HCT116 (cell line): ENCODE data around the gene OVOL3. TPM values are rescaled to one million over a fixed set of nuclear protein-coding genes. Genes with fewer than 3 reads are reported as not detected.

Experiments used
- ATAC-seq: fragments of 200-7000 bp; cut with Tn5 transposase; 2 replicates; pipeline ENCODE4 v1.9.1; 2020; ENCODE audit warnings: mild to moderate bottlenecking, moderate library complexity
- BruUV-seq: library from RNA; stranded (reverse); fragments of 400-500 nt; replicated peaks from 2 replicates; lab custom pipeline; 2021; lab: Mats Ljungman, UMichigan
- CTCF ChIA-PET: fragments of 300-600 bp; sonication (Branson Sonifier 250); formaldehyde crosslinking; loops from one replicate; lab custom pipeline; 2021; ENCODE audit warnings: antibody characterized with exemption; lab: Charles Lee
- POLR2A ChIA-PET: fragments of 300-600, 350-600 bp; sonication (Branson Sonifier 250); formaldehyde crosslinking; loops from one replicate; lab custom pipeline; 2021; ENCODE audit warnings: antibody characterized with exemption; lab: Charles Lee
- RAD21 ChIA-PET, 2 experiments: fragments of 300-600 bp; sonication (Branson Sonifier 250); formaldehyde crosslinking; loops; one replicate each; lab custom pipeline; 2023; ENCODE audit warnings: low total read pairs in 2 of 2; ENCODE audit not compliant: uncharacterized antibody in 2 of 2, unreplicated experiment in 2 of 2, low non-redundant PET in 1 of 2; lab: Charles Lee
- DNase-seq: peaks from one replicate; pipeline ENCODE4 v3.0.0-alpha.2; 2010; ENCODE audit warnings: low read depth, low spot score
- H2AFZ ChIP-seq: fragments of 200-600 bp; shearing (Covaris generic), sonication (generic); 2 replicates; pipeline ENCODE4 v1.6.1; 2017; ENCODE audit warnings: low read depth, mixed run types, mixed read lengths, antibody characterized with exemption, low read length; ENCODE audit not compliant: poor library complexity, severe bottlenecking
- H3K27ac ChIP-seq: 2 replicates; pipeline ENCODE4 v1.5.1; 2012; ENCODE audit warnings: low read depth, low read length
- H3K27me3 ChIP-seq: fragments of 200-600 bp; sonication (generic); 2 replicates; pipeline ENCODE4 v1.6.1; 2016; ENCODE audit warnings: mixed run types, low read length, mixed read lengths; ENCODE audit not compliant: insufficient read depth
- H3K36me3 ChIP-seq, 2 experiments: fragments of 200-500 bp in 1 of 2; fragments of 200-600 bp in 1 of 2; sonication (Bioruptor generic) in 1 of 2; sonication (generic) in 1 of 2; 2 replicates each; pipeline versions ENCODE4 v1.5.1 to v1.6.1; 2014 to 2016; ENCODE audit warnings: low read length in 2 of 2, inconsistent platforms in 1 of 2, mixed read lengths in 1 of 2, mixed run types in 1 of 2; ENCODE audit not compliant: insufficient read depth in 2 of 2, control insufficient read depth in 1 of 2
- H3K4me1 ChIP-seq, 2 experiments: fragments of 200-600 bp in 1 of 2; sonication (generic) in 1 of 2; 2 replicates each; pipeline versions ENCODE4 v1.5.1 to v1.6.1; 2012 to 2017; ENCODE audit warnings: low read length in 2 of 2, inconsistent platforms in 1 of 2, mild to moderate bottlenecking in 1 of 2, mixed read lengths in 1 of 2, mixed run types in 1 of 2, moderate library complexity in 1 of 2; ENCODE audit not compliant: insufficient read depth in 2 of 2, control insufficient read depth in 1 of 2
- H3K4me2 ChIP-seq: fragments of 200-600 bp; sonication (generic); 2 replicates; pipeline ENCODE4 v1.6.1; 2017; ENCODE audit warnings: mixed run types, low read length, mixed read lengths
- H3K4me3 ChIP-seq, 2 experiments: fragments of 200-600 bp in 1 of 2; sonication (generic) in 1 of 2; replicated peaks in 1 of 2; 2 replicates each; pipeline ENCODE4 v1.5.1; 2011 to 2016; ENCODE audit warnings: low read length in 2 of 2, control low read depth in 1 of 2, low read depth in 1 of 2, mild to moderate bottlenecking in 1 of 2, mixed read lengths in 1 of 2, mixed run types in 1 of 2
- H3K79me2 ChIP-seq: fragments of 200-600 bp; sonication (generic); 2 replicates; pipeline ENCODE4 v1.6.1; 2017; ENCODE audit warnings: mild to moderate bottlenecking, mixed run types, low read length, moderate library complexity, mixed read lengths; ENCODE audit not compliant: insufficient read depth
- H3K9ac ChIP-seq: fragments of 200-600 bp; sonication (generic); 2 replicates; pipeline ENCODE4 v1.6.1; 2016; ENCODE audit warnings: low read length, mixed read lengths
- H3K9me2 ChIP-seq: fragments of 200-600 bp; sonication (generic), shearing (Covaris generic); 2 replicates; pipeline ENCODE4 v1.6.1; 2017; ENCODE audit warnings: mixed run types, mild to moderate bottlenecking, moderate library complexity; ENCODE audit not compliant: insufficient read depth
- H3K9me3 ChIP-seq, 2 experiments: fragments of 200-500 bp in 1 of 2; fragments of 200-600 bp in 1 of 2; sonication (Bioruptor generic) in 1 of 2; sonication (generic) in 1 of 2; 2 replicates each; pipeline ENCODE4 v1.6.1; 2014 to 2017; ENCODE audit warnings: low read length in 2 of 2, mixed read lengths in 2 of 2, inconsistent platforms in 1 of 2, low read depth in 1 of 2, mild to moderate bottlenecking in 1 of 2, mixed run types in 1 of 2, moderate library complexity in 1 of 2; ENCODE audit not compliant: control insufficient read depth in 1 of 2, insufficient read depth in 1 of 2
- H4K20me1 ChIP-seq: fragments of 200-600 bp; sonication (generic), shearing (Covaris generic); 2 replicates; pipeline ENCODE4 v1.6.1; 2017; ENCODE audit warnings: mixed run types, mild to moderate bottlenecking, moderate library complexity; ENCODE audit not compliant: insufficient read depth
- ATF3 ChIP-seq: IDR thresholded peaks from 2 replicates; pipeline ENCODE4 v1.6.1; 2012
- CTCF ChIP-seq, 3 experiments: fragments of 200-600 bp in 1 of 3; sonication (generic) in 1 of 3; IDR thresholded peaks in 2 of 3; conservative IDR thresholded peaks in 1 of 3; 2 replicates each; pipeline ENCODE4 v1.5.1; 2012 to 2017; ENCODE audit warnings: low read depth in 2 of 3, low read length in 2 of 3, antibody characterized with exemption in 1 of 3, borderline replicate concordance in 1 of 3, control low read depth in 1 of 3, mild to moderate bottlenecking in 1 of 3, mixed read lengths in 1 of 3, mixed run types in 1 of 3, moderate library complexity in 1 of 3; ENCODE audit not compliant: insufficient read depth in 1 of 3
- EGR1 ChIP-seq: IDR thresholded peaks from 2 replicates; pipeline ENCODE4 v1.6.1; 2012; ENCODE audit warnings: low read depth
- ELF1 ChIP-seq: IDR thresholded peaks from 2 replicates; pipeline ENCODE4 v1.6.1; 2012; ENCODE audit warnings: low read depth, borderline replicate concordance
- EZH2 ChIP-seq: fragments of 200-600 bp; sonication (generic); IDR thresholded peaks from 2 replicates; pipeline ENCODE4 v1.6.1; 2017; ENCODE audit warnings: antibody characterized with exemption, mixed run types
- EZH2phosphoT487 ChIP-seq: fragments of 200-600 bp; IDR thresholded peaks from 2 replicates; pipeline ENCODE4 v1.6.1; 2018; ENCODE audit warnings: antibody characterized with exemption, borderline replicate concordance
- FOSL1 ChIP-seq: IDR thresholded peaks from 2 replicates; pipeline ENCODE4 v1.6.1; 2012; ENCODE audit warnings: low read depth
- MAX ChIP-seq: IDR thresholded peaks from 2 replicates; pipeline ENCODE4 v1.6.1; 2012
- POLR2A ChIP-seq: IDR thresholded peaks from 2 replicates; pipeline ENCODE4 v1.7.0; 2011; ENCODE audit warnings: borderline replicate concordance; ENCODE audit not compliant: insufficient read depth, insufficient read length; ENCODE audit errors: extremely low read depth
- POLR2AphosphoS5 ChIP-seq: IDR thresholded peaks from 2 replicates; pipeline ENCODE4 v1.6.1; 2011; ENCODE audit warnings: mild to moderate bottlenecking, low read depth, low read length, moderate library complexity
- RAD21 ChIP-seq: IDR thresholded peaks from 2 replicates; pipeline ENCODE4 v1.6.1; 2012; ENCODE audit warnings: low read depth, mild to moderate bottlenecking
- REST ChIP-seq: IDR thresholded peaks from 2 replicates; pipeline ENCODE4 v1.6.1; 2012; ENCODE audit warnings: low read depth
- SIN3A ChIP-seq: IDR thresholded peaks from 2 replicates; pipeline ENCODE4 v1.6.1; 2012; ENCODE audit warnings: low read depth
- TCF7L2 ChIP-seq: IDR thresholded peaks from 2 replicates; pipeline ENCODE4 v1.7.0; 2011; ENCODE audit warnings: borderline replicate concordance, inconsistent platforms; ENCODE audit not compliant: insufficient read depth, insufficient read length; ENCODE audit errors: extremely low read depth
- YY1 ChIP-seq: IDR thresholded peaks from 2 replicates; pipeline ENCODE4 v1.6.1; 2011; ENCODE audit warnings: low read length, low read depth, moderate library complexity, mild to moderate bottlenecking; ENCODE audit not compliant: insufficient replicate concordance; ENCODE audit errors: extremely low read depth
- ZBTB33 ChIP-seq: IDR thresholded peaks from 2 replicates; pipeline ENCODE4 v1.6.1; 2011; ENCODE audit warnings: mild to moderate bottlenecking, low read length, moderate library complexity; ENCODE audit not compliant: insufficient replicate concordance; ENCODE audit errors: extremely low read depth
- ZFX ChIP-seq: fragments of 450-650 bp; IDR thresholded peaks from 2 replicates; pipeline ENCODE4 v1.6.1; 2017
- intact Hi-C: fragments of 100-400 bp; cut with micrococcal nuclease; formaldehyde crosslinking; loops from 2 replicates; pipeline ENCODE4 v1.10.0; 2022
- total RNA-seq: library from RNA; stranded (reverse); gene quantifications from one replicate; pipeline ENCODE4 v1.2.1, GENCODE V29; 2021; ENCODE audit not compliant: unreplicated experiment

Gene OVOL3
- total RNA-seq, 1 experiment from 2014 or later: not detected

GRCh38 chr19:36120984-36121358, 10.0 kb downstream of the OVOL3 start:
- DNase-seq: no peak
- H3K4me2 ChIP-seq: no peak overlapping the region
- no peak for TF ChIP-seq POLR2A
- TF ChIP-seq RAD21: no peak
- no peak for TF ChIP-seq FOSL1
- no peak for TF ChIP-seq EZH2phosphoT487
- TF ChIP-seq MAX: no peak
- TF ChIP-seq TCF7L2: no peak
- no peak for TF ChIP-seq POLR2AphosphoS5
- TF ChIP-seq ZFX: no peak
- no peak for TF ChIP-seq REST
- no peak for TF ChIP-seq SIN3A
- no peak for TF ChIP-seq EZH2
- TF ChIP-seq ATF3: no peak
- TF ChIP-seq ELF1: no peak
- no peak for TF ChIP-seq CTCF (IDR thresholded peaks at IDR 0.05 in 2 of 3, conservative IDR thresholded peaks at IDR 0.05 in 1 of 3; ENCODE audit: borderline replicate concordance in 1 of 3, insufficient read depth in 1 of 3, low read depth in 2 of 3, low read length in 2 of 3)
- TF ChIP-seq ZBTB33: no peak
- TF ChIP-seq EGR1: no peak
- TF ChIP-seq YY1: no peak
- H3K79me2 ChIP-seq: peaks cover 6% of the 10 kb centered on the region; the same call in 1 of the 2 replicates
- H3K4me3 ChIP-seq: no peak overlapping the region
- no peaks in the 10 kb centered on the region for H3K9me3 ChIP-seq
- POLR2A ChIA-PET: no interaction called here
- H3K9me2 ChIP-seq: no peaks in the 10 kb centered on the region
- no peak overlapping the region for H2AFZ ChIP-seq
- RAD21 ChIA-PET: no interaction called here
- CTCF ChIA-PET: no interaction called here
- BruUV-seq: no TSS peak
- peaks cover 11 to 14% of the 10 kb centered on the region in 2 experiments; a peak in 3 of 4 replicates for H3K36me3 ChIP-seq
- no peak overlapping the region for H3K27ac ChIP-seq
- ATAC-seq: no peak
- peaks cover 7 to 10% of the 10 kb centered on the region in 2 experiments; a peak in 3 of 4 replicates for H3K4me1 ChIP-seq
- H4K20me1 ChIP-seq: no peaks in the 10 kb centered on the region
- no peak overlapping the region for H3K9ac ChIP-seq
- intact Hi-C loops: no loop called here
- no peaks in the 10 kb centered on the region for H3K27me3 ChIP-seq
